Tibial nerve (tissue), 3 donors: Measurements from ENCODE around the gene TBC1D9.

Source experiments
- CTCF ChIP-seq, 5 experiments: fragments of 200-600 bp in 3 of 5; fragments of 450-650 bp in 2 of 5; sonication (generic) in 3 of 5; IDR thresholded peaks; one replicate each; pipeline ENCODE4 v1.5.1; 2016 to 2019; ENCODE audit warnings: antibody characterized with exemption in 5 of 5, mild to moderate bottlenecking in 3 of 5, moderate library complexity in 2 of 5
- POLR2A ChIP-seq, 2 donors: fragments of 450-650 bp; IDR thresholded peaks; one replicate each; pipeline ENCODE4 v1.6.1; 2017; ENCODE audit warnings: antibody characterized with exemption in 2 of 2, mild to moderate bottlenecking in 2 of 2, moderate library complexity in 2 of 2

- no peak for TF ChIP-seq POLR2A (IDR thresholded peaks at IDR 0.05)
- no peak for TF ChIP-seq CTCF (IDR thresholded peaks at IDR 0.05)
These were observed 1.0 kb downstream of the TBC1D9 start for GRCh38 chr4:140754918-140755773.
